ENCODE data around the gene SAMD14.

Gene SAMD14

GRCh38 chr17:50132104-50132794, 2.3 kb upstream of the SAMD14 start:
- DNase-seq (ENCODE audit: low read depth): no peak

- DNase-seq (ENCODE audit: low read depth): no peak
These were observed 772 bp upstream of the SAMD14 start for GRCh38 chr17:50130559-50131305.

GRCh38 chr17:50129353-50129727, 620 bp downstream of the SAMD14 start:
- DNase-seq (ENCODE audit: low read depth): no peak

GRCh38 chr17:50128441-50129352, 1.3 kb downstream of the SAMD14 start:
- no peak for DNase-seq (ENCODE audit: low read depth)

DNA sequence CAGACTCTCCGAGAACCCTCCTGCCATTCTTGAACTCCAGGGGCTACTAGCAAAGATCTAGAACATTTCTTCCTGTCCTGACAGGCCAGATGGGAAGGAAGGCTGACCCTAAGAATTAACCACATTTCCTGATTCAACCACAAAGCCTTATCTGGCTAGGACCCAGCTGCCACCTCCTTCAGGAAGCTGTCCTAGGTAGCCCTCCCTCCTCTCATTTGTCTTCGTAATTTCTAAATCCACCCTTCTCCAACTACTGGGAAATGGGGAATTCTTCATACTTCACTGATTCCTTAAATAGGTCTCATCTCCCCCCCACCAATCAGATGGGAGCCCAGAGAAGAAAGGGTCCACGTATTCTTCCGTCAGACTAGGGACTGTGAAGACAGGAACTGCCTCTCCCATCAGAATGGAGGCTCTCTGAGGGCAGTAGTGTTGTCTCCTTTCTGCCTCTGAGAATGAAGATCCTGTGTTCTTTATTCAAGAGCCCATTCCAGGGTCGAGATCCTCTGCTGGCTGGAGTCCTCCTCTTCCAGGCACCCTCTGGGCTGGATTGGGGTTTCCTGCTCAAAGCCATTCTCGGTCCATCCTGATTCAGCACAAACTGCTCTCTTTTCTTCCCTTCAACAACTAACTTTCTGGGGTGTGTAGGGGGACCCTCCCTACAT, 2.1 kb downstream of the SAMD14 start:
- DNase-seq (ENCODE audit: low read depth): no peak

DNA sequence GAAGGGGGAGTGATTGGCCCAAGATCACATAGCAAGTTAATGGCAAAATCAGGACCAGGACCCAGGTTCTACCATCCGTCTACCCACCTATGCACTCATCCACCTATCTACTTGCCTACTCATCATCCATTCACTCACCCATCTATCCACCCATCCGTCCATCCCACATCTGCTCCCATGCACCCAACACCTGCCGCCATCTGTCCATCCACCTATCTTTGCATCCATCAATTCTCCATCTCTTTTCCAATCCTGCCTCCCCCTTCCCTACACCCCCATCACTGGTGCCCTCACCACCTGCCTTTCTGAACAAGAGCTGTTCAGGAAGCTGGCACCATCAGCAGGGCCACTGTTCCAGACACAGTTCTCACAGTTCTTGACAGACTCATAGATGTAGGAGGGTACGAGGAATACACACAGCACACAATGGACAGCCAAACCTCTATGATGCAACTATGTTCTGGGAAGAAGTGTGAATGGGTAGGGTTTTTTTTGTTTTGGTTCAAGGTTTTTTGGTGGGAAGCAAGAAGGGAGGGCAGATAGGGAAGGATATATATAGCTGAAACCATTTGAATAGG, 4.5 kb downstream of the SAMD14 start:
- DNase-seq (ENCODE audit: low read depth): no peak

- DNase-seq (ENCODE audit: low read depth): no peak
These were observed 6.2 kb downstream of the SAMD14 start for GRCh38 chr17:50123649-50124349.

- DNase-seq (ENCODE audit: low read depth): no peak
These were observed 7.0 kb downstream of the SAMD14 start for GRCh38 chr17:50122945-50123344.

DNA sequence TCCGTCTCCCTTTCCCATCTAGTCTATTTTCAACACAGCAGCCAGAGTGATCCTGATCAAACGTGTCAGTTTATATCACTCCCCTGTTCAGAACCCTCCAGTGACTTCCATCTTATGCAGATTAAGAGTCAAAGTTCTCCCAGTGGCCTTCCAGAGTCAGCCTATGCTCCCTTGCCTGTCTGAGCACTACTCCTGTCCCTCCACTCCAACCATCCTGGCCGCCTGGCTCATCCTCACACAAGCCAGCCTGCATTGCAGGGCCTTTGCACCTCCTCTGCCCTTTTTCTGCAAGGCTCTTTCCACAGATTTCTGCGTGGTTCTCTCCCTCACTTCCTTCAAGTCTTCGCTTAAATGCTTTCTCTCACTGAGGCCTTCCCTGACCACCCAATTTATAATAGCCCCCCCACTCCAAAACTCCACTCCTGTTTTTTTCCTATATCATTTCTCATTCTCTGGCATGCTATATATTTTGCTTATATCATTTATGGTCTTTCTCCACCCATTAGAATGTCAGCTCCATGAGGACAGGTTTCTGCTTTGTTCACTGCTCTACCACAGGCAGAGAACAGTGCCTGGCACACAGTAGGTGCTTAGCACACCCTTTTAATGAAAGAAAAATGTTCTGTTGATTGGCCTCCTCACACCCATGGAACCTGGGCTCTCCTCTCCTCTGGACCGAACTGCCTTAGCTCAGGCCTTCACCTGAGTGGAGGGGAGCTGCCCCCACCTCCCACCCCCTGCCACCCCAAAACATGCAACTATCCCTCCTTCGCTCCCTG, 9.3 kb downstream of the SAMD14 start:
- no peak for DNase-seq (ENCODE audit: low read depth)

DNA sequence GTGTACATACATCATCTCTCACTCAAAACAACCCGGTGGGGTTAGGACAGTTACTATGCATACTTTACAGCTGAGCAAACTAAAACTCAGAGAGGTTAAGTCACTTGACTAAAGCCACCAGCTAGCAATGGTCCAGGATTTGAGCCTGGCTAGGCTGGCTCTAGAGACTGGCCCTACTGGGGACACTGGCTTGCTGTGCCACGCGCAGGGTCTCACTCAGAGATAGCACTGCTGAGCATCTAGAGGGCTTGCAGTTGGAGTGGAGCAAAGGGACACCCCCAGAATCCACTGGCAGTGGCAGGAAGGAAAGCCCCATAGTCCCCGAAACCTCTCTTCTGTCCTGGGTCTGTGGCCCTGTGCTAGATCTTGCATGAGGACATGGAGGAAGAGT, 11.1 kb downstream of the SAMD14 start:
- DNase-seq (ENCODE audit: low read depth): no peak

DNA sequence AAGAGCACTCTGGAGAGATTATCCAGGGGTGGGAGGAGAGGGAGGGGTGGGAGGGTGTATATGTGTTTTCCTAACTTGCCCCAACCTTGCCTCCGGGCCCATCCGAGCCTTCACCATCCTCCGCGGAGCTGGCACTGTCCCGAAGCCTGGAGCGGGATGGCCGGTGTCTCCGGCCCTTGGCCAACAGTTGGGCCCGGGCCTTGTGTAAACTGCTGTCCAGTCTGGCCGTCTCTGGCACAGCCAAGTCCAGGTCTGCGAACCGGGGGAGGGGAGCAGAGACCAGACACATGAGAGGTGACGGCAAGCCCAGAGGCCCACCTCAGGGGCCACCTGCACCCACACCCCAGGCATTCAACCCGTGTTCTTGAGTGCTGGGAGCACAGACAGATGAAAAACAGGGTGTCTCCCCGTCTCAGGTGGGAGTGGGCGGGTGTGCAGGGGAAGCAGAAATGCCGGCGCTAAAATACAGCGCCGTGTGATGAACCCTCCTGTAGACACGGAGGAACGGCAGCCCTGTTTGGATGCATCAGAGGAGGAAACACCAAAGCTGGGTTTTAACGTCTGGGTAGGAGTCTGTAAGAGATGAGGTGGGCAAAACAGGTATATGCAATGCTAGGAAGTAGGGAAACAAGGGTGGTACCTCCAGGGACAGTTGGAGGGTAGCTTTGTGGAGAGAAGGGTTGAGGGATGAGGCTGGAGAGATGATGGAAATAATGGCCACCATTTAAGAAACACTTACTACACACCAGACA, 11.7 kb downstream of the SAMD14 start:
- no peak for DNase-seq (ENCODE audit: low read depth)

- peak; percentile 49 for DNase-seq (ENCODE audit: low read depth)
These were observed 12.5 kb downstream of the SAMD14 start for GRCh38 chr17:50117202-50118051.

DNA sequence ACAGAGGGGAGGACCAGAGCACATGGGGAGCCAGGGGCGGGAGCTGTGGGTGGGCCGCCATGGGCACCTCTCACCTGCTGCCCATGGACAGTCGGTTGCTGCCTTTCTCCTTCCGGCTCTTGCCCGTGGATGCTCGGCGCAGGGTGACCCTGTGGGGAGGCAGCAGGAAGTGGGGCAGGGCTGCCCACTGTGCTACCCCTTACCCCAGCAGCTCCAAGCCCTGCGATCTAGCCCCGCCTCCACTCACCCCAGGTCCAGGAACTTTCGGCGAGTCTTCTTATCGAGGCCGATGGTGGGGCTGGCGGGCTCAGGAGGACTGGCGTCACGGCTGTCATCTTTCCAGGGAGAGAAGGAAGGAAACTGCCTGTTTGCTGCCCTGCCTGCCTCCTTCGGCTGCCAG, 14.2 kb downstream of the SAMD14 start:
- DNase-seq (ENCODE audit: low read depth): no peak

- DNase-seq (ENCODE audit: low read depth): no peak
These were observed 15.1 kb downstream of the SAMD14 start for GRCh38 chr17:50114849-50115357.

DNA sequence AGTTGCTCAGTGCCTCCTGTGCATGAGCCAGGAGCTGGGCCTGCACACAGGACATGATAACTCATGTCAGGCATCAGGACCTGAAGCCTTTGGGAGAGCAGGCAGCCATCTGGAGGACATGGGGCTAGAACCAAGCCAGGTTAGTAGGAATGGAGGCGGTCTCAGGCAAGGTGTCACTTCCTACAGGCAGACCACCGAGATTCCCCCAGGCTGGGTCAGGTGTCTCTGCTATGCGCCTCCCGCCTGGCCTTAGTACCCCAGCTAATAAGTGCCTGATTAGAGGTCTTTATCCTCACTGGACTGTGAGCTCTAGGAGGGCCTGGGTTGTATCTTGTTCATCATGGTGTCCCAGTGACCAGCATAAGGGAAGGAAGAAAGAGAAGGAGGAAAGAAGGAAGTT, 15.6 kb downstream of the SAMD14 start:
- no peak for DNase-seq (ENCODE audit: low read depth)

DNA sequence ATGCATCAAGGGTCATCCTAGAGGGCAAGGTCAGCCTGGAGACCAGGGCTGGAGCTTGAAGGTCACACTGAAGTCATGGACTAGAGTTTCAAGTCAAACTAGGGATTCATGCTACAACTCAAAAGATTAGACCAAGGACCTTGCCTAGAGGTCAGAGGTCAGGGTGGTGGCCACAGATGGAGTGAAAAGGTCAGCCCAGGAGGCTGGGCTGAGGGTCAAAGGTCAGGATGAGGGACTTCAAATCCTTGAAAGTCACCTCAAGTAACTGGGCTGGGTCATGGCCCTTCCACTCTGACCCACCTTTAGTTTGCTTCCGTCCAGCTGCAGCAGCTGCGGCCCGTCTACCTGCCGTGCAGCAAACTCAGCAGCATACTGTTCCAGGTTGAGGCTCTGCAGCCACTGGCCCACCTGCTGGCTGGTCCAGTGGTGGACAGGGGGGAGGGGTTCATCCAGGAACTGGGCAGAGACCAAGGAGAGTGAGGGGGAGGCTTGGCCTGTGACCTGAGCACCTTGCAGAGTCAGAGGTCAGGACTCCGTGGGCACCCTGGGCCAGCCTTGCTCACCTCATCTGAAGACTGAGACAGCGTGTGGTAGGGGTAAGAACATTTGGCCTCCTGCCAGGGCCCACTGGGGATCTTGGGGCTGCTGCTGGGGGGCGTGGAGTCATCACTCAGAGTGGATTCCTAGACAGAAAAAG, 16.2 kb downstream of the SAMD14 start:
- DNase-seq (ENCODE audit: low read depth): no peak

- DNase-seq (ENCODE audit: low read depth): no peak
These were observed 17.3 kb downstream of the SAMD14 start for GRCh38 chr17:50112694-50113093.
